ENCODE measurements around the gene ACADVL. TPM values are rescaled to one million over a fixed set of nuclear protein-coding genes. Genes with fewer than 3 reads are reported as not detected.
A peak's percentile ranks its signal among the peaks of the same experiment; 100 is the strongest.

ACADVL gene
- total RNA-seq, 4 donors from 2014 or later: 453 to 742 (median 464) TPM

GRCh38 chr17:7224110-7224509, 4.4 kb downstream of the ACADVL start:
- no peak for DNase-seq

GRCh38 chr17:7224661-7225111, 4.9 kb downstream of the ACADVL start:
- TF ChIP-seq CTCF (IDR thresholded peaks at IDR 0.05) (no peak), POLR2A (IDR thresholded peaks at IDR 0.05) (no peak)
- Histone ChIP-seq H3K36me3 (peaks cover 55 to 87% (median 55%) of the 10 kb centered on the region in 3 donors), H3K27me3 (no peaks in the 10 kb centered on the region), H3K27ac (peak overlapping the region; percentile 35 to 100 (median 90)), H3K9me3 (no peaks in the 10 kb centered on the region), H3K4me1 (peaks cover 30 to 90% (median 46%) of the 10 kb centered on the region in 3 donors), H3K4me3 (no peak overlapping the region)
- no peak for DNase-seq
- WGBS, 2 donors: 90 to 100% methylated on average over 2 to 5 of the region's 15 CpGs
- intact Hi-C loops (cut with DNase I): no loop called here

More at GRCh38 chr17:7224110-7224509, 4.4 kb downstream of the ACADVL start:
- intact Hi-C loops (cut with DNase I): no loop called here
- no peak overlapping the region for H3K4me3 ChIP-seq
- H3K9me3 ChIP-seq: no peaks in the 10 kb centered on the region
- no peaks in the 10 kb centered on the region for H3K27me3 ChIP-seq
- WGBS, 2 donors: 63 to 78% methylated on average over 1 to 6 of the region's 10 CpGs
- TF ChIP-seq CTCF (IDR thresholded peaks at IDR 0.05) (no peak), POLR2A (IDR thresholded peaks at IDR 0.05) (no peak)
- H3K27ac ChIP-seq: peak overlapping the region; percentile 35 to 100 (median 90)
- H3K4me1 ChIP-seq: peaks cover 36 to 90% (median 49%) of the 10 kb centered on the region in 3 donors
- peaks cover 49 to 82% (median 50%) of the 10 kb centered on the region in 3 donors for H3K36me3 ChIP-seq

- no peak for DNase-seq
- peaks cover 60 to 99% (median 61%) of the 10 kb centered on the region in 3 donors for H3K36me3 ChIP-seq
- WGBS, 2 donors: 33 to 82% methylated on average over 1 to 10 of the region's 21 CpGs
- intact Hi-C loops (cut with DNase I): no loop called here
- no peak for TF ChIP-seq POLR2A (IDR thresholded peaks at IDR 0.05)
- no peak for TF ChIP-seq CTCF (IDR thresholded peaks at IDR 0.05)
- no peak overlapping the region for H3K4me3 ChIP-seq
- peak overlapping the region; percentile 83 to 100 (median 90) for H3K27ac ChIP-seq
- H3K4me1 ChIP-seq: peaks cover 26 to 94% (median 42%) of the 10 kb centered on the region in 3 donors
- no peaks in the 10 kb centered on the region for H3K27me3 ChIP-seq
- H3K9me3 ChIP-seq: no peaks in the 10 kb centered on the region
These were observed 6.1 kb downstream of the ACADVL start for GRCh38 chr17:7225711-7226331.

- WGBS, 2 donors: 88 to 96% methylated on average over 15 of the region's 31 CpGs
- intact Hi-C loops (cut with DNase I): no loop called here
- peak overlapping the region; percentile 83 to 100 (median 90) for H3K27ac ChIP-seq
These were observed 7.3 kb downstream of the ACADVL start for GRCh38 chr17:7226721-7227710.

More at GRCh38 chr17:7226721-7227710, 7.3 kb downstream of the ACADVL start:
- H3K4me3 ChIP-seq: no peak overlapping the region
- H3K36me3 ChIP-seq: peaks cover 60 to 88% (median 61%) of the 10 kb centered on the region in 3 donors
- no peaks in the 10 kb centered on the region for H3K27me3 ChIP-seq
- TF ChIP-seq POLR2A (IDR thresholded peaks at IDR 0.05) (no peak), CTCF (IDR thresholded peaks at IDR 0.05) (no peak)
- H3K4me1 ChIP-seq: peaks cover 16 to 94% (median 37%) of the 10 kb centered on the region in 3 donors
- DNase-seq: no peak
- H3K9me3 ChIP-seq: no peaks in the 10 kb centered on the region

Measured in esophagus squamous epithelium (tissue), 5 donors.